Chondrocyte (in vitro differentiated cells): Measurements from ENCODE around the gene CSNK1E. TPM values are rescaled to one million over a fixed set of nuclear protein-coding genes. Genes with fewer than 3 reads are reported as not detected.

Experiments
- DNase-seq: peaks from one replicate; pipeline ENCODE4 v3.0.0; 2021; ENCODE audit warnings: mixed read lengths, low spot score
- H3K27ac Mint-ChIP-seq: one replicate; pipeline ENCODE4 v1.8.0; 2021; ENCODE audit warnings: mild to moderate bottlenecking, moderate library complexity, mixed read lengths; ENCODE audit not compliant: unreplicated experiment
- H3K27me3 Mint-ChIP-seq: 2 replicates; pipeline ENCODE4 v1.8.0; 2021; ENCODE audit warnings: low read depth, mixed read lengths
- H3K36me3 Mint-ChIP-seq: 2 replicates; pipeline ENCODE4 v1.8.0; 2021; ENCODE audit warnings: low read depth, mixed read lengths
- H3K4me1 Mint-ChIP-seq: 2 replicates; pipeline ENCODE4 v1.8.0; 2021; ENCODE audit warnings: low read depth, mild to moderate bottlenecking, mixed read lengths
- H3K4me3 Mint-ChIP-seq: one replicate; pipeline ENCODE4 v1.8.0; 2021; ENCODE audit warnings: mild to moderate bottlenecking, moderate library complexity, mixed read lengths; ENCODE audit not compliant: unreplicated experiment
- H3K9me3 Mint-ChIP-seq: 2 replicates; pipeline ENCODE4 v1.8.0; 2021; ENCODE audit warnings: low read depth, mixed read lengths
- CTCF ChIP-seq: fragments of 200-600 bp; sonication (generic); IDR thresholded peaks from 2 replicates; pipeline ENCODE4 v1.5.0; 2021; ENCODE audit warnings: antibody characterized with exemption, mild to moderate bottlenecking, moderate library complexity
- total RNA-seq: library from RNA; stranded (reverse); gene quantifications from 3 replicates; pipeline ENCODE4 v1.2.1, GENCODE V29; 2021

Gene CSNK1E
- total RNA-seq, 1 donor from 2014 or later, result 129 TPM

- H3K27ac Mint-ChIP-seq, result peak overlapping the region; percentile 79
- no peak for DNase-seq
- peaks cover 10% of the 10 kb centered on the region for H3K36me3 Mint-ChIP-seq
- no peaks in the 10 kb centered on the region for H3K27me3 Mint-ChIP-seq
- TF ChIP-seq CTCF, result no peak
- H3K9me3 Mint-ChIP-seq, result no peaks in the 10 kb centered on the region
- peaks cover 77% of the 10 kb centered on the region for H3K4me1 Mint-ChIP-seq
- H3K4me3 Mint-ChIP-seq, result no peak overlapping the region
These were observed 8.3 kb downstream of the CSNK1E start for GRCh38 chr22:38308791-38309498.

GRCh38 chr22:38305471-38306448, 11.5 kb downstream of the CSNK1E start:
- Mint-ChIP-seq H3K4me1 (peaks cover 49% of the 10 kb centered on the region), H3K36me3 (peaks cover 16% of the 10 kb centered on the region), H3K4me3 (peak overlapping the region; percentile 8), H3K27ac (peak overlapping the region; percentile 81), H3K9me3 (no peaks in the 10 kb centered on the region), H3K27me3 (no peaks in the 10 kb centered on the region)
- TF ChIP-seq CTCF, result peak; percentile 11
- DNase-seq, result no peak

GRCh38 chr22:38304526-38304925, 12.7 kb downstream of the CSNK1E start:
- peak overlapping the region; percentile 45 for H3K27ac Mint-ChIP-seq
- DNase-seq, result no peak
- no peak overlapping the region for H3K4me3 Mint-ChIP-seq
- peaks cover 23% of the 10 kb centered on the region for H3K36me3 Mint-ChIP-seq
- no peaks in the 10 kb centered on the region for H3K27me3 Mint-ChIP-seq
- no peaks in the 10 kb centered on the region for H3K9me3 Mint-ChIP-seq
- H3K4me1 Mint-ChIP-seq, result peaks cover 37% of the 10 kb centered on the region
- TF ChIP-seq CTCF, result peak; percentile 27

GRCh38 chr22:38303974-38304373, 13.3 kb downstream of the CSNK1E start:
- H3K27me3 Mint-ChIP-seq, result no peaks in the 10 kb centered on the region
- H3K27ac Mint-ChIP-seq, result peak overlapping the region; percentile 45
- no peaks in the 10 kb centered on the region for H3K9me3 Mint-ChIP-seq
- peaks cover 24% of the 10 kb centered on the region for H3K36me3 Mint-ChIP-seq
- no peak overlapping the region for H3K4me3 Mint-ChIP-seq
- no peak for TF ChIP-seq CTCF
- H3K4me1 Mint-ChIP-seq, result peaks cover 32% of the 10 kb centered on the region
- no peak for DNase-seq

DNA sequence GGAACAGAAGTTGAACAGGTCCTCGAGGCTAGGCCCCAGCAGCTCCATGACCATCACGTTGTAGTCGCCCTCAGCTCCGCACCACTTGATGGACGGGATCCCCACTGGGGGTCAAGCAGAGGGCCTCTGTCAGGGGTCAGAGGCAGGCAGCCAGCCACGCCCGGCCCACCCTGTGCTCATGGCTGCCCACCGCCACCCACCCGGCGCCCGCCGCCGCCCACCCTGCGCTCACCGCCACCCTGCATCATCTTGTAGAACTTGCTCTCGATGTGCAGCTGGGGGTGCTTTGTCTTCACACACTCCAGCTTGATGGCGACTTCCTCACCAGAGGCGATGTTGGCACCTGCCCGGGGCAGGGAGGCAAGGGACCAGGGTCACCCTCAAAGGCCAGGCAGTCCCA, 14.3 kb downstream of the CSNK1E start:
- Mint-ChIP-seq H3K27ac (no peak overlapping the region), H3K9me3 (no peaks in the 10 kb centered on the region), H3K4me3 (no peak overlapping the region), H3K27me3 (no peaks in the 10 kb centered on the region), H3K4me1 (peaks cover 26% of the 10 kb centered on the region), H3K36me3 (peaks cover 26% of the 10 kb centered on the region)
- no peak for DNase-seq
- no peak for TF ChIP-seq CTCF
